Activated CD8-positive, alpha-beta memory T cell treated with anti-CD3 and anti-CD28 coated beads for 48 hours (primary cell): ENCODE data around the gene GYG2.
"Not testable (repeated sequence)": the region's sequence is repeated elsewhere in the genome, so short reads cannot be mapped to it uniquely, and the experiment has no call there.

ENCODE experiments used
- DNase-seq, 3 experiments: peaks; one replicate each; pipeline ENCODE4 v3.0.0-alpha.2; 2020; ENCODE audit warnings: low read depth in 2 of 3, low spot score in 2 of 3

The GYG2 gene

GRCh38 chrX:2867206-2867605 lies 38.5 kb downstream of the GYG2 start:
- no peak for DNase-seq

DNA sequence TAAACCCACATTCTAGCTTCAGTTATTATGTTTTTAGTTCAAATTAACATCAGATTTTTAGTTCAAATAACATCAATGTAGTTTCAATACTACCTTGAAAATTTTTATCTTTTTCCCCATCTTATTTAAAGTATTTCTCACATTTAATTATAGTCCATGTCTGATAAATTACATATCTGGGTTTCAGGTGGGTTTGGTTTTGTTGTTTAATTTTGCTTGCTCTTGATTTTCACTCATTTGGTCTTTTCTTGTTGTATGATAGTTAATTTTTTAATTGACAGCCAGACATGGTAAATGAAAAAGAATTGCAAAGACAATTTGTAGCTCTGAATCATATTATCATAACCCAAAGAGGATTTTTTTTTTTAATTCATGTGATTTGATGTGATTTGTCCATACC lies 41.9 kb downstream of the GYG2 start:
- no peak for DNase-seq

GRCh38 chrX:2871831-2872230 lies 43.1 kb downstream of the GYG2 start:
- DNase-seq, result no peak

- DNase-seq, result no peak
Measured at GRCh38 chrX:2872671-2873277, 44.0 kb downstream of the GYG2 start.

GRCh38 chrX:2874222-2875135 lies 45.7 kb downstream of the GYG2 start:
- DNase-seq, result no peak

DNA sequence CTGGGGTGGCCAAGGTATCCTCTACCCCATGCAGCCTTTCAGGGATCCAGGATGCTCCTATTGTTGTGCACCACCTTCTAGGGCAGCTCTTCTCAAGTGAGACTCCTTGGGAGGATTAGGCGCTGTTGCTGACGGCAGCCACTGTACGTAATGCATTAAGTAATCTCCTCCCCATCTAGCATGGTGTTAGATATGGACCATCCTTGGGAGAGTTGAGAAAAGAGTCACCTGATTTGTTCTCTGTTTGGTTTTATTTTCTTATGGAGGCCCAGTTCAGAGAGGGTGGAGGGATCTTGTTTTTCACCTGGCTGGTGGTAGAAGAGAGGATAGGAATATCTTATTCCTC lies 46.4 kb downstream of the GYG2 start:
- DNase-seq, result no peak

DNA sequence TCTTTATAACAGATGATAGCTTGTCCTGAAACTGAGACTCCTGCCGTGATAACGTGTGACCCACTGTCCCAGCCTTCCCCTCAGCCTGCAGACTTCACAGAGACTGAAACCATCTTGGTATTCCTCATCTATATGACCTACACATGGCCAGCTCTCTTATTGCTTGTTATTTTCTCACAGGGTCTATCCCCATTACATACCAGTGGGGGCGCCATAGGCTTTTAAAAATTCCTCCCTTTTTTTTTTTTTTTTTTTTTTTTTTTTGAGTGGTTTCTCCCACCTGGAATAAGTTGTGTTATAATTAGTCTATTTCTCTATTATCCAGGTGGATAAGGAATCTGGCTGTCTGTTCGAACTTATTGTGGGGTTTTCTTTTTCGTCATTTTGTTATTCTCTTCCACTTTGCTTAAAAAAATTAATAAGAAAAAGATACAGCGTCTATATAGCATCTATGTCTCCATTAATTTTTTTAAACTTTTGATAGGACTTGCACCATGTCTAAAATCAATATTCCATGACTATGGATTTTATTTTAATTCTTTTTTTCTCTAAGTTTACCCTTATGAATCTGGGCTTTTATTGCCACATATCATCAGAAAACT lies 47.2 kb downstream of the GYG2 start:
- DNase-seq, result no peak

DNA sequence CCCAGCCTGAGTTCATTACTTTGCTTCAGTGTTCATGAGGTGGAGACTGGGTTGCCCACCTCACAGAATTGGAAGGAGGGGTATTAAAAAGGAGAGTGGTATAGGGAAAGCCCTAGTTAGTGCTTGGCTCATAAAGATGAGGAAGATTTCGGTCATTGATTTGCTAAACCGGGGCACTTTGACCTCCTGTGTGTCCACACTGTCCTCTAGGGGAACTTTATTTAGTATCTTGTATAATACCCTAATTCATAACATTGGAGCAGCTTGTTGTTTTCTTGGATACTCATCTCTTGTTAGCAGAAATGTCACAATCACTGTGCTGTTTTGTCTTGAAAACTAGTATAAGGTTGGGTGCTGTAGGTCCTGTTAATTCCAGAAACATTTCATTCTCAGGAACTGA lies 49.8 kb downstream of the GYG2 start:
- DNase-seq, result no peak

DNA sequence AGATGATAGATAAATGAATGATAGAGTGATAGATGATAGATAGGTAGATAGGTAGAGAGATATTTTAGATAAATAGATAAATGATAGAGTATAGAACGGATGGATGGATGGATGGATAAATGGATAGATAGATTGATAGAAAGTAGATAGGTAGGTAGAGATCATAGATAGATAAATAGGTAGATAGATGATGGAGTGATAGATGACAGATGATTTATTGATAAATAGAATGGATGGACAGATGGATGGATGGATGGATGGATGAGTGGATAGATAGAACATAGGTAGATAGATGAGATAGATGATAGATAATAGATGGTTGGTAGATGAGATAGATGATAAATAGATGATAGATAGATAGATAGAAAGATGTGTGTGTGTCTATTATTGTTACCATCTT lies 50.9 kb downstream of the GYG2 start:
- DNase-seq, result no peak

GRCh38 chrX:2883770-2884169 lies 55.0 kb downstream of the GYG2 start:
- DNase-seq, result no peak

- DNase-seq, result no peak
Measured at GRCh38 chrX:2888309-2888708, 59.6 kb downstream of the GYG2 start.

DNA sequence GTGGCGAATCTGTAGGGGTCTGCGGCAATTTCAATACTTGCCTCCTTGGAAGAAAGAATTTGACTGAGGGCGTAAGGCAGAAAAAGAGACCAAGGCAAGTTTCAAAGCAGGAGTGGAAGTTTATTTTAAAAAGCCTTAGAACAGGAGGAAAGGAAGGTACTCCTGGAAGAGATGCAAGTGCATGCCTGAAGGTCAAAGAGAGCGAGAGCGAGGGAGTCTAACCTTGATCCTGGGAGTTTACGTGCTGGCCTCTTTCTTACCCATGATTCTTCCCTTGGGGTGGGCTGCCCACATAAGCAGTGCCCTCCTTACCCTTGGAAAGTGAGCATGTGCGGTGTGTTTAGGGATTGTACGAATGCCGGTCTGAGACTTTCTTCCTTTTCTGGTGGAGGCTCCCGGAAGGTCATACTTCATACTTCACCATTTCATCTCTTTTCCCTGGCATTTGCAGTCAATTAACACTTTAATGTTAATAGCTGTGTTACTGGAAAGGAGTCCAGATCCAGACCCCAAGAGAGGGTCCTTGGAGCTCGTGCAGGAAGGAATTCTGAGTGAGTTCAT lies 60.4 kb downstream of the GYG2 start:
- DNase-seq, result no peak

DNA sequence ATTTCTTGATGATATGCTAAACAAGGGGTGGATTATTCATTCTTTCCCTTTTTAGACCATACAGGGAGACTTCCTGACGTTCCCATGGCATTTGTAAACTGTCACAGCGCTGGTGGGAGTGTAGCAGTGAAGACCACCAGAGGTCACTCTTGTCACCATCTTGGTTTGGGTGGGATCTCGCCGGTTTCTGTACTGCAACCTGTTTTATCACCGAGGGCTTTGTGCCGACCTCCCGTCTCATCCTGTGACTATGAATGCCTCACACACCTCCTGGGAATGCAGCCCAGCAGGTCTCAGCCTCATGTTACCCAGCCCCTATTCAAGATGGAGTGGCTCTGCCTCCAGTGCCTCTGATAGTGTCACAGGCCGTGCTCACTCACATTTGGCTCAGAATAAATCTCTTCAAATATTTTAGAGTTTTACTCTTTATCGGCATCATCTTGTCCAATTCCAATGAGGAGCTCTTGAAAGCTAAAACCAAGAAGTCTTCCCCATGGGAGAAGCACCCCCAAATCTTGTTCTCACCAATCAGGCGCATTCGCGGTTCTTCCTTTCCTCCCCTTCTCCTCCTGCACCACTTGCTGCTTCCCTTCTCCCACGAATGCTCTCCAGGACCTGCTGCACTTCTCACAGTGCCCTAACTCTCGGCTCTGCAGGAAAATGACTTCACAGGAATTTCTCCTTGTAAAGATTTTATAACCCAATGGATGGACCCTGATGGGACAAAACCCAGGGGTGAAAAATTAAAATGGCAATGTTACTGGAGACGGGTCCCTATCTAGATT lies 61.2 kb downstream of the GYG2 start:
- not testable (repeated sequence) for DNase-seq

DNA sequence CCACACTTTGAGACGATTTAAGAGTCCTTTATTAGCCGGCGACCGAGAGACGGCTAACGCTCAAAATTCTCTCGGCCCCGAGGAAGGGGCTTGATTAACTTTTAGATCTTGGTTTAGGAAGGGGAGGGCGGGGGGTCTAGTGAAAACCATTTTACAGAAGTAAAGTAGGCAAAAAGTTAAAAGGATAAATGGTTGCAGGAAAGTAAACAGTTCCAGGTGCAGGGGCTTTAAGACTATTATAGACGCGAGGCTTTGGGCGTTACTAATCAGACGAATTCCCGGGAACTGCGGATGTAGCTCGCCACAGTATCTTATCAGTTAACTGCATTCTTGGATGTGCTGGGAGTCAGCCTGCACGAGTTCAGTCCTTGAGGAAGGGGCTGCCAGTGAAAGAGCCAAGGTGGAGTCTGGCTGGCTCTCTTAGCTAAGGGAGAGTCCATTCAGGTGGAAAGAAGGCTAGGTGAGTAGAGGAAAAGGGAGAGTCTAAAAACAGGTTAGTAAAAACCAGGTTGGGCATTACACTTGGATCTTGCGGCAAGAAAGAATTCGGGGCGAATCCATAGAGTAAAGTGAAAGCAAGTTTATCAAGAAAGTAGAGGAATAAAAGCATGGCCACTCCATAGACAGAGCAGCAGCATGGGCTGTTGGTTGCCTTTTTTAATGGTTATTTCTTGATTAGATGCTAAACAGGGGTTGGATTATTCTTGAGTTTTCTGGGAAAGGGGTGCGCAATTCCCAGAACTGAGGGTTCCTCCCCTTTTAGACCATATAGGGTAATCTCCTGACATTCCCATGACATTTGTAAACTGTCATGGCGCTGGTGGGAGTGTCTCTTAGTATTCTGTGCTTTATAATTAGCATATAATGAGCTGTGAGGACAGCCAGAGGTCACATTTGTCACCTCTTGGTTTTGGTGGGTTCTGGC lies 62.1 kb downstream of the GYG2 start:
- DNase-seq, result not testable (repeated sequence)

DNA sequence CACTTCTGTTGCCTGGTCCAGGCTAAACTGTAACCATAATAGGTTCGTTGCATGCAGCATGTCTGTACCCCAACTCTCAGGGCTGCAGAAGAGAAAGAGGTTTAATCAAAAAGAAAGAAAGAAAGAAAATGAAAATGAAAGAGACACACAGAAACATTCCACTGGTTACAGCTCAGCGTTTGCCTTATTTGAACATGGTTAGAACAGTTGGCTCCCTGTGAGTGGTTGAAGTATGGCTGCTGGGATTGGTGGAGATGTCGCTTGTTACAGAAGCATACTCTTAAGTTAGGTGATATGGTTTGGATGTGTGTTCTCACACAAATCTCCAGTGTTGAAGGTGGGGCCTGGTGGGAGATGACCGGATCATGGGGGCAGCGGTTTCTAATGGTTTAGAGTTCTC lies 64.1 kb downstream of the GYG2 start:
- no peak for DNase-seq

- DNase-seq, result no peak
Measured at GRCh38 chrX:2894885-2895292, 66.2 kb downstream of the GYG2 start.

DNA sequence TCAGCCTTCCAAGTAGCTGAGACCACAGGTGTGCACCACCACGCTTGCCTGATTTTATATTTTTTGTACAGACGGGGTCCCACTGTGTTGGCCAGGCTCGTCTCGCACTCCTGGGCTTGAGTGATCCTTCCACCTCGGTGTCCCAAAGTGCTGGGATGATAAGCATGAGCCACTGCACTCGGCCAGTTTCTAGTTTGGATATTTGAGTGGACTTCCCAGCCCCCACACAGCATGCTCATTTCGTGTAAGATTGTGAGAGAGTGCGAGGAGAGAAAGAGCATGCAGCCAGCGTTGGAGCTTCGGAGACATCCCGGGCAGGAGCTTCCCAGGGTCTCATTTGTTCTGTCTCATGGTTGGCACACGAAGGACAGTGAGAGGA lies 68.6 kb downstream of the GYG2 start:
- DNase-seq, result no peak

DNA sequence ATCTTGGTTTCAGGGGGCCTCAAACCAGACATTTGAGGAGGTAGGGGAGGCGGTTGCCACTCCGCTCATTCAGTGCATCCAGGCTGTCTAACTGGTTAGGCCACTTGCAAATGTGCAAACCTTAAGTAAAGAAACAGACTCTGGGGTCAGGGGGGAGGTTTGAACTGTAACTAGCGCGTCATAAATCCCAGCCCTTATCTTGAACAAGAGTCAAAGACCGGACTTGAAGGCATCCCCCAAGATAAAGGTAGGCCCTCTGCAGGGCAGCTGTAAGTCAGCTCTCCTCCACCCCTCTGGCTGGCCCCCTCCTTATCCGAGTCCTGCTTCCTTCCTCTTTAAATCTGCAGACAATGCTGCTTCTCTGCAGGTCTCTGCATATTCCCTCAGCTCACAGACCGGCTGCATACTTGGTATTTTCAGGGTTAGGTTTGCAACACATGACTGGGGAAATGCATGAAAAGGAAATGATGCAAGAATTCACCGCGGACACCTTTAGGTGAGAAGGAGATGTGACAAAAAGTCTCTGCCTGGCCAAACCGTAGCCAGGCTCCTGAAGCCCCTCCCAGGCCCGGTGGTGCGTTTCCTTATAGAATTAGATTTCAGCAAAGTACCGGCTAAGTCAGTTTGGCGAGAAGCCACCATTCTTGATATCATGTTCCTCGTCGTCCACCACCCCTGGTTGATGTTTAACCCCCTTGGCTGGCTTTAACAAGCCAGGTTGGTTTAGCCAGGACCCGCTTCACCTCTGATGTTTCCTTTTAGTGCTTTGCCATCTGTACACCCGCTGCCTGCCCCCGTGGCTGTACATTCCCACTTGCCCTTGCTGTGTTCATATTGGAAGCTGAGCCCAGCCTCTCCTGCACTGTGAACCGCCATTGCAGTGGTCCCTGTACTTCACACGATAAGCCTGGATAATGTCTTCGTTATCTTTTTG lies 69.2 kb downstream of the GYG2 start:
- not testable (repeated sequence) for DNase-seq

DNA sequence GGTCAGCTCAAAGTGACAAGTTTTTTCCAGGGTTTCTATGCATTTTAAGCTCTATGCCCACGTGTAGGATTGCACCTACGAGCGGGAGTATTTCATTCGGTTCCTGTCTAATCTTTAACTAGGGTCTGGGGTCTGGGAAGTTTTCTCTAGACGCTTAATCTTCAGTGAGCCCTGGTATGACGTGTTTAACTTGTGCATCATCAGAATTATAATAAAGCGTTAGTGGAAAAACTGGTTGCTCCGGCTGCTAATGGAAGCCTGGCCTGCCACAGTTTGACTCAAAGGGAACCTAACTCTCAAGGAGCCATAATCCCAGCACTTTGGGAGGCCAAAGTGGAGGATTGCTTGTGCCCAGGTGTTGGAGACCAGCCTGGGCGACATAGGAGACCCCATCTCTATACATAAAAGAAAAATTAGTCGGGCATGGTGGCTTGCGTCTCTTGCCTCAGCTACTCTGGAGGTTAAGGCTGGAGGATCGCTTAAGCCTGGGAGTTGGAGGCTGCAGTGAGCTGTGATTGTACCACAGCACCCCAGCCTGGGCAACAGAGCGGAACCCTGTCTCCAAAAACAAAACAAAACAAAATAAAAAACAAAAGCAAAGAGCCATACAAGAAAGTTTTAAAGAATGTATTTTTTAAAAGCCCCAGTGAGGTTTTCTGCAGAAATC lies 70.2 kb downstream of the GYG2 start:
- no peak for DNase-seq
